DMS 273 (cell line): ENCODE results near the gene C1orf105.
"Not testable (repeated sequence)": the region's sequence is repeated elsewhere in the genome, so short reads cannot be mapped to it uniquely, and the experiment has no call there.

Experiments used
- DNase-seq: peaks from one replicate; lab custom pipeline; 2025; ENCODE audit not compliant: unreplicated experiment; lab: John Stamatoyannopoulos, UW

C1orf105 gene

DNA sequence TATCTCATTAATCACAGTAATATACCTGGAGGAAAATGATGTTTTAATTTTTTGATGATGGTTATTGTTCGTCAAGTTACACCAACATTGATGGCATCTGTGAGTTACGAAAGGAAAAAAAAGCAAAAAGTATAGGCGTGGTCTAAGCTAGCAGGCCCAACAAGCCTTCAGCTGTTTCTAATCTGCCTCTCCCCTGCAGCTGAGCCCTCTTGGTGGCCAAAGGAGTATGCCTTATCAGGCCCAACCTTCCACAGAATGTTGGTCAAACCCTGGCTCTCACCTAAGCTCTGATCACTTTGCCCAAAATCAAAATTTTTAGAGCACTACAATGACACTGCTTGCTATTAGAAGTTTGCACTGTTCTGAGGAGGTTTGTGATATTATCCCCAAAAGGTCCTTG lies 4.9 kb downstream of the C1orf105 start:
- DNase-seq: no peak

DNA sequence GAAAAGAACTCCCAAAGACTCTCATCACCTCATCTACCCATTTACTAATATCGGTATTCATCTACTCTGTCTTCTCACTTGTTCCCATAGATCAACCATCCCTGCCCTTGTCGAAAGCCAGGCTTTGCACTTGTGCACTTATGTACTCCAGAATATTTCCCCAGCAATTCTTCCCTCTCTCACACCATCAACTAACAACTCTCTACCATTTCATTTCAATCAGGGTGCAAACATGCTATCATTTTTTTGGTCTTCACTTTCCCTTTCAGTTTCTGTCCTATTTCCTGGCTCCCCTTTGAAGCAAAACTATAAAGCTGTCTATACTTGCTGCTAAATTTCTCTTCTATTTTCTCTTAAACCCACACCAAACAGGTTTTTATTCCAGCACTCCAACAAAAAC lies 6.7 kb downstream of the C1orf105 start:
- DNase-seq: no peak

DNA sequence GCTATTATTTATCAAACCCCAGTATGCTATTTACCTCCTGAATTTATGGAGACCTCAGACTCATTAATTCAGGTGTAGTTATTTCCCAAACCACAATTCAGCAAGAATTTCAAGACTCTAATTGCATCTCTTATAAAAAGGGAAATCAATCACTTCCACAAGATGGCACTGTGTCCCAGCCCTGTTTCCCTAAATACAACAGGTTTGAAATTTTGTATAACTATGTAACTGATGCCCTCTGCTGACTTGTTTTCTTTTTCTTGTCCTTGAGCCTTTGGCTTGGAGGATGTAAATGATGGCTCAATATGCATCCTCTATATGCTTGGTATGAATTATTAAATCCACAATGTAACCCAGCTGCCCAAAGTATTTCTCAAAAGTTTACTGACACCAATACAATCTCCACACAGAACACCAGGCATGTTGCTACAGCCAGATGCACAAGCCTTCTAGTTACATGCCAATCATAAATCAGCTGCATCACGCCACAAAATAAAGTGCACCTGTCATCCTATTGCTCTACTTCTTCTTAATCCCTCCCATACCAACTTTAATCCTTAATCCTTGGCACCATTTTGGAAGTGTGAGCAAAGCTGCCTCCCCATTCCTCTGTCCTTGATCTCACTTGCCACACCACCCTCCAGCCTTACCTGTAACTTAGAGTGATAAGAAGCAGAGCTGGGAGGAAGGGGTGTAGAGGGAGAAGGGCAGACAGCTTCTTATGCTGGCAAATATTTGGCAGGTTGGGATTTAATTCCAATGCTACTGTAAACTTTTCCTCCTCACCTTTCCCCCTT lies 9.0 kb downstream of the C1orf105 start:
- DNase-seq: peak; percentile 81

DNA sequence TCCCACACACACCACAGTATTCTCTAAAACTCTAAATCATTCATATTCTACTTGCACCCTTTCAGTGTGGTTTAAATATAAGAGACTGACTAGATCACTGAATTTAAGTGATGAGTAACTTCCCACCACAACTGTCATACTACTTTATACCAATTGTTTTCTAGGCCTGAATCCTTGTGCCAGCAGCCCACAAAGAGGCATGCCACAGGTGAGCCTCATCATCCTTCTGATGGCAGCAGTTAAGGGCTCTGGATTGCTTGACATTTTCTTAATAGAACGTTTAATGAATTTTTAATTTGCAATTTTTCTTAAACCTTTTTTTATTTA lies 9.6 kb downstream of the C1orf105 start:
- DNase-seq: no peak

DNA sequence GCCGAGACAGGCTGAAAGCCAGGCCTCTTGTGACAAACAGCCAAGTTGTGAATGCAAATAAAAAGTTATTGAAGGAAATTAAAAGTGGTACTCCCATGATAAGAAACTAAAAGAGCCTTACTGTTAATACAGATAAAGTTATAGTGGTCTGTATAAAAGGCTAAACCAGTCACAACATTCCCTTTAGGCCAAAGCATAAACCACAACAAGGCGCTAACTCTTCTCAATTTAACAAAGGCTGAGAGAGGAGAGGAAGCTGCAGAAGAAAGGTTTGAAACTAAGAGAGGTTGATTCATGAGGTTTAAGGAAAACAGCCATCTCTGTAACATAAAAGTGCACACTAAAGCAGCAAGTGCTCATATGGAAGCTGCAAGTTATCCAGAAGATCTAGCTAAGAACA lies 10.7 kb downstream of the C1orf105 start:
- no peak for DNase-seq

DNA sequence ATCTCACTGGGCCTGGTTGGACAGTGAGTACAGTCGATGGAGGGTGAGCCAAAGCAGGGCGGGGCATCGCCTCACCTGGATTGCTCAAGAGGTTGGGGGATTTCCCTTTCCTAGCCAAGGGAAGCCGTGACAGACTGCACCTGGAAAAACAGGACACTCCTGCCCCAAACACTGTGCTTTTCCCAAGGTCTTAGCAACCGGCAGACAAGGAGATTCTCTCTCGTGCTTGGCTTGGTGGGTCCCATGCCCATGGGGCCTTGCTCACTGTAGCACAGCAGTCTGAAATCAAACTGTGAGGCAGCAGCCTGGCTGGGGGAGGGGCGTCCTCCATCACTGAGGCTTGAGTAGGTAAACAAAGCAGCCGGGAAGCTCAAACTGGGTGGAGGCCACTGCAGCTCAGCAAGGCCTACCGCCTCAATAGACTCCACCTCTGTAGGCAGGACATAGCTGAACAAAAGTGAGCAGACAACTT lies 11.3 kb downstream of the C1orf105 start:
- DNase-seq: no peak

DNA sequence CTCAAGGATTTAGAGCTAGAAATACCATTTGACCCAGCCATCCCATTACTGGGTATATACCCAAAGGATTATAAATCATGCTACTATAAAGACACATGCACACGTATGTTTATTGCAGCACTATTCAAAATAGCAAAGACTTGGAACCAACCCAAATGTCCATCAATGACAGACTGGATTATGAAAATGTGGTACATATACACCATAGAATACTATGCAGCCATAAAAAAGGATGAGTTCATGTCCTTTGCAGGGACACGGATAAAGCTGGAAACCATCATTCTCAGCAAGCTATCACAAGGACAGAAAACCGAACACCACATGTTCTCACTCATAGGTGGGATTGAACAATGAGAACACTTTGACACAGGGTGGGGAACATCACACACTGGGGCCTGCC lies 16.7 kb downstream of the C1orf105 start:
- DNase-seq: not testable (repeated sequence)

DNA sequence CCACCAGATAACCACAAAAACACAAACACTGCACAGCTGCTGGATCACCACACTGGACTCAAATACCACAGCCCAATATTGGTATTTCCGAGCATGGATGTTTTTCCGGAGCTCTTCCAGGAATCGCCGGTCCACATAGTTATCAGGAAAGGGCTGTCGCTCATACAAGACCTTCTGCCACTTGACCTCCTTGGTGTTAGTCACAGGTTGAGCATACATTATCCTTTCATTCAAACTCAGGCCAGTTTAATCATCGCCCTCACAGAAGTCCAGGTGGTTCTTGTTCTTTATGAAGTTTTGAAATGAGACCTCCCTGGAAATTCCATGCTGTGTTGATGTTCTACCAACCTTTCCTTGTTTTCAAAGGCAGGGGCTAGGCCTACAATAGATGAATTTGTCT lies 21.9 kb downstream of the C1orf105 start:
- DNase-seq: no peak

DNA sequence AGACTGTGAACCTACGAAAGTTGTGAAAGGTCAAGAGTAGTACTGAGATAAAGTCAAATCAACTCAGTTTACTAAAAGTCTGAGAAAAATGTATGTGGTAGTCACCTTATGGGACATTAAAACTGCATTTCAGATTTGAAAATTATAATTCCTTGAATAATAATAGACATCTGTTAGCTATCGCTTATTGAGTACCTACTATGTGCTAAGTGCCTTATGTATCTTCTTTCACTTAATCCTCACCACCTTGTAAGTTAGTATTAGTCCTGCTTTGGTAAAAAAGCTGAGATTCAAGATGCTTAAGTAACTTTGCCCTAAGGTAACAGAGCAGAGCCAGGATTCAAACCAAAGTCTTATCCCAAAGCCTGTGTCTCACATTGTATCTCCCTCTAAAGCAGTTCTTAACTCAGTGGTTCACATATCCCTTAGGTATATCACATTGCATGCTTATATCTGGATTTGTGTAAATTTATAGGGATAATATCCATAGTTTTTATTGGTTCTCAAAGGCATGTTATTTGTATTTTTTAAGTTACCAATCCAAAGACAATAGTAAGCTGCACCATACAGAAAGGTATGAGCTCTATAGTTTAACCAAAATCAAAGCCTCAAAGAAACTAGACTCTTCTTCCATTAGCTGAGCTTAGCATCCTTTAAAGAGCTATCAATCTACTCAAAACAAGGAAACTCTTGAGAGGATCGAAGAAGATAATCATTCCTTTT lies 22.5 kb downstream of the C1orf105 start:
- DNase-seq: no peak

DNA sequence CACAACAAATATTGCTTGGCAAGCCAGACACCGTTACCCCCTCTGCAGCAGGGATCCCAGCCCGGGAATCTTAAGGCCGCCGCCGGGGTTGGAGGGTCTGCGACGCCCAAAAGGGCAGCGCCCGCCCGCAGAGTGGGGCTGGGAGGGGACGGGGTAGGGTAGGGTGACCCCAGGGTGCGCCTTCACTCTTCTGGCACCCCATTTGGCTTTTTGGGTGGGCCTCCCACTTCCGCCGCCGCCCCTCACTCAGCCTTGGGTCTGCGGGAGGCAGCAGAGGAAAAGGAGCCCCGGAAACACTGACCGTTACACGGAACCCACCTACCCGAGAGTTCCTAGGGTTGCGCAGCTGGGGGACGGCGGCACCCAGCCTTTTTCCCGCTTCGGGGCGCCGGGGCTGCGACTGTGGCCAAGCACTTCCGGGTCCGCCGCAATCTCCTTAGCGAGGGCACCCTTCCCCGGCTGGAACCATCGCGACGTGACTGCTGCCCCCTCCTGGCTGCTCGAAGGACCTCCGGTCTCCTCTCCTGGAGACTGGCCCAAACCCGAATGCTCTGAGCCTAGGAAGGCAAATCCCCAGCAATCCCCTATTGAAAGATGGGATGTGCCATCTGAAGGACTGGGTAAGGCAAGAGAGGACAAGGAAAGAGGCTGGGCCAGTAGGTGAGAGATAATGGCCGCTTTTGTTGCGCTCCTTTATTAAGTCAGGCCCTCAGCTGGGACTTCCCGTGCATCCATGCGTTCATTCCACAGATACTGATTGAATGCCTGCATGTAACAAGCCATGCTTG lies 23.4 kb downstream of the C1orf105 start, which contains the start of gene PIGC:
PIGC (minus strand) TSS at position 404 of the 788 bp plus-strand sequence. CDS start 1,447 bp downstream, outside the sequence.
- peak; percentile 96 for DNase-seq

DNA sequence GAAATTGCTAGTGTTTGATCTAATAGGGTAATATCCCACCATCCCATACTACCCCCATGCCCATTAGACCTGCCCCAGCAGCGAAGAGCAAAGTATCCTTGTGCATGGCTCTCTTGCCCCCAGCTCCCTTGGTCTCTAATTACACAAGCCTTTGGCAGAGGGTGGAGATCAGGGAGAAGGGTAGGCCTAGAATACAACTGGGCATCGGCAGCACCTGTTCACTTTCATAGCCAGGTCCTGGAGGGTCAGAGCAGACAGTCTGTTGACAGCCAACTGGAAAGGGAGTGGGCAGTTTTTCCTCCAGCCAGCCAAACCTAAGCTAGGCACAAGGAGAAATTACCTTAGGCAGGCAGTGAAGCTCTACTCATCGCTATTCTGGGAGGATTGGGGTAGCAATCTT lies 26.1 kb downstream of the C1orf105 start:
- no peak for DNase-seq

DNA sequence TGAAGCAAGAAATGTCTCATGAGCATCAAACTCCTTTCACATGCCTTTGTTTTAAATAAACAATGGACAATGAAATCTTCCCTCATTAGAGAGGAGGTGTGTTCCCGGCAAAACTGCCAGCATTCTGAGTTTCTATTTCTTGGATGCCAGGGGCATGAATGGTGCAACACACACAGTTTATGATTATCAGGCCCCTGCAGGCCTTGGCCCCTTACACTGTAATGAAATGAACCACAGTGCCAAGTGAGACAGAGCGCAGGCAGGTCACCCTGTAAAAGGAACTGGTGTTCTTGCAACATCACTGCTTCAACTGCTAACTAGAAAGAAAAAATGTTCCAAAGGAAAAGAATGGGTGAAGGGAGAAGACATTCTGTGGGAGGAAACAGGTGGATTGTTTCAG lies 27.2 kb downstream of the C1orf105 start:
- DNase-seq: no peak

DNA sequence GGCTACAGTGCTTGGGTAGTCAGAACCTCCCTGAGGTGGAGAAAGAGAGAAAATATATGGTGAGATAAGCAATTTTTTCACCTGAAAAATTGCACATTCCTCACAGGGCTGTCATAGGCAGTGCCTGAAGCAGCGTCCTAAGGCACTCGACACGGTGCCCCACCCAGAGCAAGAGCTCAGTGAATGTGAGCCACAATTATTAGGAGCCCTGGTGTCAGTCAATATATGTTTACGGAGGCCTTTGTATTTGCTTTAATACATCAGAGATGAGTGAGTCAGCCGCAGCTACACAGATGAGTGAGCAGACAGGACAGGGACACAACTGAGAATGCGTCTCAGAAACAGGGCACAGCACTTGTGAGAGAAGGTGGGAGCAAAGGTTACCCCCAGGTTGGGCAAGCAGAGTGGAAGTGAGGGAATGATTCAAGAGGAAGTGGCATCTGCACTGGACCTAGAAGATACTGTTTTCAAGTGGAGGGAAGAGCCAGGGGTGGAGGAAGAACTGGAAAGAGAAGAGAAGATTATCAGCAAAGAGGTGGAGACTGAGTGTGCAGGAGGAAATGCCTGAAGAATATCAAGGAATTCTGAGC lies 28.6 kb downstream of the C1orf105 start:
- no peak for DNase-seq

DNA sequence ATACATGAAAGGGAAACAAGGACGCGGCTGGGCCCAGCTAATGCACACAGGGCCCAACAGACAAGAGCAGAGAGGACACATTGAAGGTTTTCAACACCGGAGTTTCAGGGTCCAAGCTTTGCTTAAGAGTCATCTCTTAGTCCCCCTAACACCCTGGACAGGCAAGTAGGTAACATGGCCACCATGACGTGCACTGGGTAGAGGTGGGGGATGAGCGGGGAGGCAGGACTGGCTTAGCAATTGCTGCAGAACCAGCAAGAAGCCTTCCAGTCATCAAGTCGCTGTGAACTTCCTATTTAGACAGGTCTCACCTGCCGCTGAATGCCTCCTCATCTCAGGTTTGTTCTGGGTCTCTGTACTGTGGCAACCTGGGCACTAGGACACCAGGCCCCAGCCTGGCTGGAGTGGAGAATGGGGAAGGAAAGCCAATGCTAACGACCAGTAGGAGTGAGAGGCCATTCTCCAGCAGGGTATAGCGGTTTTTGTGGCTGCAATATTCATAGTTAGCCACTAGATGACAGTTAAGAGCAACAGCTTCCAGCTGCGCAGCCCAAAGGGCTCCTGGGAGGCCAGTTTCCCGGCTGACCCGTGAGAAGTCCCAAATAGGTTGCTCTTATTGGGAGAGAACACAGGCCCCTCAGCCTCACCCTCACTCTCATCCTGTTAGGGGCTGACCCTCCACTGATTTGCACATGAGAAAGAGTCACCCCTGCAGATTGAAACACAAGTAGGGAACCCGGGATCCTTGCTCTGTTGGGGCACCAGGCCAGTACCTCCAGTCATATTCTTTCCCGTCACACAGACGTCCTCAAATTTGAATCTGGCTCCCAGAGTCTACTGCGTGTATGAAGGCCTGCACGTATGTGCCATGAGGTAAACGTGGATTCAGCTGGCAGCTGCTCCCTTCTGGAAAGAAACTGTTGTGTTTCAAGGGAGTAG lies 29.4 kb downstream of the C1orf105 start:
- peak; percentile 81 for DNase-seq

DNA sequence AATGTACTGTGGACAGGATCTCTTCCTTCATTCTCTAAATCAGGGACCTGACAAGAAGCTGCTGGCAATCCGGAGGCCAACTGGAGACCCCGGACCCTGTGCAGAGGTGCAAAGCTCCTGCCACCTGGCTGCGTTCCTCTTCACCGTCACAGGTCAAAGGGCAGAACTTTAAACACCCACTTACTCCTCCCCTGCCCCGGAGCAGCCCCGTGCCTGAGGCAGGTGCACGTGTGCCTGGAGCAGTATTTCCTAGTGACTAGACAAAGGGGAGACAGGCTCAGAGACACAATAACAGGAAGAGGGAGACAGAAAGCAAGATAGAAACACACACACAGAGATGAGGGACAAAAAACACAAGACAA lies 30.0 kb downstream of the C1orf105 start:
- DNase-seq: no peak

DNA sequence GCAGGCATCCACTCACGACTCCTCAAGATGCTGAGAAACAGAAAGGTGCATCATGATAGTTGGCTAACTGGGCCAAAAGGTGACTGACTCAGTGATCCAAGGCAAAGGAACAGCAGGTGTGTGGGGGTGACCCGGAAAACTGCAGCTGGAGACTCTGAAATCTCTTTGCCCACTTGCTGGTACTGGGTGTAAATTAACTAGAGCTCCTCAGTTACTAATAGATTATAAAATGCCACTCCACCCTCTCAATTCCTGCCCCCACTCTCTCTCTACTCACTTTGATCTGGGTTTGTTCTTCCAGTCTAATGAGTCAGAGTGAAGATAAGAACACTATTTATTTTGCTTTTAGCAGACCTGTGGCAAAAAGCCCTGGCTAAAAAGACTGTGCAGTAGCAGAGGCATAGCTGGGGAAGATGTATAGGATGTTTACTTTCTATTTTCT lies 30.5 kb downstream of the C1orf105 start:
- DNase-seq: no peak

DNA sequence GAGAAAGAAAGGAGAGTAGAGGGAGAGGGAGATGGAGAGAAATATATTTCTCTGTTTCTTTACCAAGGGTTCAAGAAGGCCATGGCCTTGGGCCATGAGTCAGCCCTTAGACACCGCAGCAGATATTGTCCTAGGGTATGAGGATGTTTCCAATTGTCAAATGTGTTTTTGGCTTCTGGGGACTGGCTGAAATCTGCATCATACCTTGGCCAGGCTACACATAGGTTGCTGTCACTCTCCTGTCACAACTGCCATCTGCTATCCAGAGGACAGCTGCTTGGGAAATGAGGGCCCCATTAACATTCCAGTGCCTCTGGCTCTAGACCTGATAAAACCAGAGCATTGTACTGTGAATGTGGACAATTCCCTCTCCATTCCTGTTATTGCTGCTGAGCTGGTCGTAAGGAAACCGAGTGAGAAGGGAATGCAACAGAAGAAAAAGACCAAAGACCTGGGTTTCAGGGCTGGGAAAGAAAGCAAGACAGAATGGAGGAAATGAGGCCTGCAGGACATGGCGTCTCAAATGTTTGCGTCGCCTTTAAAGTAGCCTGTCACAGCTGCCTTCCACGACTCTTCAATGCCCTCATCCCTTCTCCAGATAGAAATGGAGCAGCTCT lies 32.2 kb downstream of the C1orf105 start:
- DNase-seq: no peak

DNA sequence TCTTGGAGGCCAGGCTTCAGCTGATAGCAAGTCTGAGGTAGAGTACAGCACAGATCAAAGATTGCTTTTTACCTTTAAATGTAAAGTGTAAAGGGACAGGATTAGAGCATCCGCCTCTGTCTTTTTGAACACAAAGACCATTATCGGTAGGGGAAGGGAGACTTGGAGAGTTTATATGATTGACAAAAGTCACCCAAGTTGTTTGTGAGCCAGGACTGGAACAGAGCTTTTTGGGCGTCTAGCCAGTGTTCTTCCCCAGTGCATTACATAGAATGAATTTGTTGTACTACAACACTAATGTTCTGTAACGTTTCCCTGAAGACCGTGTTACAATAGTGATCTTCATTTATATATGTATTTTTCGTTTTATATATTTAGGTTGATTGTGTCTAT lies 32.7 kb downstream of the C1orf105 start:
- DNase-seq: no peak

DNA sequence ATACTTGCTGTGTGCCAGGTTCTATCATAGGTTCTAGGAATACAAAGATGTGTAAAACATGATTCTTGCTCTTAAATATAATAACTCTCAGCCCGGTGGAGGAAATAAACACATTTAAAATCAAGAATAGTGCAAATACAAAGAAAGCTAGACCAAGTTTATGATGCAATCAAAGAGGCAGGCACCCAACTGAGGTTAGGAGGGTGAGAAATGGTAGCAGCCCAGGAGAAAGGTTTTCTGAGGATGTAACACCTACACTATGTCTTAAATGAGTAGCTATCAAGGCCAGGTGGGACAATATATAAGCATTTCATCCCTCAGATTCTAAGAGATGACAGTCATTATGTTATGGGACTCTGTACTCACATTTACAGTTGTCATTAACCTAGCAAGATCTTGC lies 33.1 kb downstream of the C1orf105 start:
- no peak for DNase-seq

DNA sequence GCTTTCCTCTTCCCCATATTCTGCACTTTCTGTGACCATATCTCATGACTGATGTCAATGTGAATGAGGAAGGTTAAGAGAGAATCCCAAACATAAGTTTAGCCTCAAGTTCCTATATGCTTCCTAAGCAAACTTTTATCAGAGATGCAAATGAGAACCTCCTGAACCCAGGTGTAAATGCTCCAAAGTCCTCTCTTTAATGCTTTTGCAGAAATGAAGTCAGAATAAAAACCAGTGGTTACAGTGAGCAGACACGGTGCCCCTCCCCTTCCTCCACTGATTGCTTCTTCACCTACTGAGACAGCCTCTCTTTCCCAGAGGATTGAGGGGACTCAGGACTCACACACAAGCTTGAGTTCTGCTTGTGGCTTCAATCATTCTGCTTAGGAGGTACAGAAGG lies 35.0 kb downstream of the C1orf105 start:
- no peak for DNase-seq
